HG03097 (cell line): Measurements from ENCODE around the gene CELF3.
"Not testable (repeated sequence)": the region's sequence is repeated elsewhere in the genome, so short reads cannot be mapped to it uniquely, and the experiment has no call there.

Experiments
- ATAC-seq: cut with Tn5 transposase; IDR thresholded peaks from one replicate; pipeline ENCODE4 v1.9.1; 2021; ENCODE audit not compliant: unreplicated experiment, low FRiP score

Gene CELF3

GRCh38 chr1:151704246-151704645 is 12.4 kb downstream of the CELF3 start:
- no peak for ATAC-seq

- no peak for ATAC-seq
These were observed 12.8 kb downstream of the CELF3 start for GRCh38 chr1:151703813-151704212.

GRCh38 chr1:151702936-151703335 is 13.7 kb downstream of the CELF3 start:
- ATAC-seq = no peak

- ATAC-seq = no peak
These were observed 15.1 kb downstream of the CELF3 start for GRCh38 chr1:151701515-151701914.

GRCh38 chr1:151693057-151693651 is 23.4 kb downstream of the CELF3 start:
- no peak for ATAC-seq

- no peak for ATAC-seq
These were observed 24.4 kb downstream of the CELF3 start for GRCh38 chr1:151692226-151692625.

- no peak for ATAC-seq
These were observed 27.1 kb downstream of the CELF3 start for GRCh38 chr1:151689494-151689893.

- no peak for ATAC-seq
These were observed 30.0 kb downstream of the CELF3 start for GRCh38 chr1:151686561-151686960.

- ATAC-seq = no peak
These were observed 32.5 kb downstream of the CELF3 start for GRCh38 chr1:151684128-151684527.

GRCh38 chr1:151682901-151683300 is 33.7 kb downstream of the CELF3 start:
- not testable (repeated sequence) for ATAC-seq

GRCh38 chr1:151681923-151682322 is 34.7 kb downstream of the CELF3 start:
- no peak for ATAC-seq

GRCh38 chr1:151680826-151681225 is 35.8 kb downstream of the CELF3 start:
- ATAC-seq = no peak

- no peak for ATAC-seq
These were observed 36.2 kb downstream of the CELF3 start for GRCh38 chr1:151680391-151680790.

GRCh38 chr1:151673407-151673806 is 43.2 kb downstream of the CELF3 start:
- no peak for ATAC-seq

- ATAC-seq = not testable (repeated sequence)
These were observed 46.4 kb downstream of the CELF3 start for GRCh38 chr1:151670036-151670675.

GRCh38 chr1:151668090-151668489 is 48.5 kb downstream of the CELF3 start:
- ATAC-seq = no peak

GRCh38 chr1:151661751-151662150 is 54.9 kb downstream of the CELF3 start:
- ATAC-seq = no peak

GRCh38 chr1:151655371-151655770 is 61.2 kb downstream of the CELF3 start:
- no peak for ATAC-seq

- ATAC-seq = no peak
These were observed 63.2 kb downstream of the CELF3 start for GRCh38 chr1:151653397-151653796.
